NCI-H1092 (cell line): ENCODE results near the gene MMP13.
"Not testable (repeated sequence)": the region's sequence is repeated elsewhere in the genome, so short reads cannot be mapped to it uniquely, and the experiment has no call there.

ENCODE experiments used
- DNase-seq: peaks from one replicate; lab custom pipeline; 2025; lab: John Stamatoyannopoulos, UW

MMP13 gene

DNA sequence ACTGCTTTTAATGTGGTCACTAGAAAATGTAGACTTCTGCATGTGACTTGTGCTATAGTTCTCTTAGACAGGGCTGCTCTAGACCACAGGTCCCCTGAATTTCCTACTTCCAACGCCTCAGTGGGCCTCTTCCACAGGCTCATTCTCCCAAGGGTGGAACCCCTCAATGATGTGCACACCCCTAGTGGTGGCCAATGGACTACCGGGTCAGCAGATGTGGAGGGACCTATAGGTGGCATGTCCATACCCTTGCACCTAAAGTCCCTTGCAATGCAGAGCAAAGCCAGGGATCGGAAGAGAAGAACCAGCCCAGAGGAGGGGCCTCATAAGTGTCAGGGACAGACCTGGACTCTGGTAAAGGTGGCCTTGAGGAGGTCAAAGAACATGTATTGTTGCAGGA is 20.0 kb downstream of the MMP13 start:
- no peak for DNase-seq

DNA sequence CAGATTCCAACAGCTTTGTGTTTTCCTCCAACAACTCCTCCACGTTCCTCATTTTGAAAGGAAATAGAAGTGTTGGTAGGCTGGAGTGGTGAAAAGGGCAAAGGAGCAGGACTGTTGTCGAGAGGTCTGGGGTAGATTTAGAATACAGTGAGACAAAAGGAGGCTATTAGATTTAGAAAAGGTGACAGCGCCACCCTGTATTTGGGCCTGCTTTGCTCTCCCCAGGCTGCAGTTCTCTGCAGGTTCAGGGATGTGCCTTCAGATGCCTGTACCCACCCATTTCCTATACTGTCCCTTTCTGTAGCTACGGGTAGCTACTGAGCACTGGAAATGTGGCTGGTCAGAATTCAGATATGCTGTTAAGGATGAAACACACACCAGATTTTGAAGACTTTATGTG is 20.8 kb downstream of the MMP13 start:
- DNase-seq: no peak

DNA sequence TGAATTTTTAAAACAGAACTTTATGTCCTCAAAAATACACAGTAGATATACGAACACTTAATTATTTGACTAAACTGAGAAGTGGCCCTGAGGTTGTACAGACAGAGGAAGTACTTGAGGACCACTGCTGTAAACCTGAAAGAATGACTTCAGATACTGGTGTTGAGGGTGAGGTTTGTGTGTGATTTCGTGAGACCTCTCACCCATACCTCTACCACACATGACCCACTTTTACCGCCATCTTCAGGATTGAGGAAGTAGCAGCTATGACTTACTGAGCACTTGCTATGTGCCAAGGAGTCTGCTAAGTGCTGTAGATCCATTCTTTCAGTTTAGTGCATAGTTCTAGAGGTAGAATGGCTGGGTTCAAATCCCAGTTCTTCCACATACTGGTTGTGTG is 21.9 kb downstream of the MMP13 start:
- DNase-seq: no peak

DNA sequence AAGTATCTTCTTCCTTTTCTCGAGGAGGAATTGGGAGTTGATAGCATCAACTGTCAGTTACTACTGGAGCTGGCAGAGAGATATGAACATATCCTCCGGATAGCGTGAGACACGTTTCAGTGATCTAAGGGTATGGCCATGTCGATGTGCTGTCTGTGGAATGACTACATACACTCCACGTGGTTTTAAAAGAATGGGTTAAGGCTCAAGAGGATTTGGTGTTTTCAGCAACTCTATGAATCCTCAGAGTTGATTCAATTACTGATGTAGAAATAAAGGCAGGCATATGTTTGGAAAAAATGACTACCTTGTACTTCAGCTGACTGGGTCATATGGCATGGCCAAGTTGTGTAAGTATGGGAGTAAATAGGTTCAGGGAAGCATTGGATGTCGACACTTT is 22.9 kb downstream of the MMP13 start:
- DNase-seq: no peak

DNA sequence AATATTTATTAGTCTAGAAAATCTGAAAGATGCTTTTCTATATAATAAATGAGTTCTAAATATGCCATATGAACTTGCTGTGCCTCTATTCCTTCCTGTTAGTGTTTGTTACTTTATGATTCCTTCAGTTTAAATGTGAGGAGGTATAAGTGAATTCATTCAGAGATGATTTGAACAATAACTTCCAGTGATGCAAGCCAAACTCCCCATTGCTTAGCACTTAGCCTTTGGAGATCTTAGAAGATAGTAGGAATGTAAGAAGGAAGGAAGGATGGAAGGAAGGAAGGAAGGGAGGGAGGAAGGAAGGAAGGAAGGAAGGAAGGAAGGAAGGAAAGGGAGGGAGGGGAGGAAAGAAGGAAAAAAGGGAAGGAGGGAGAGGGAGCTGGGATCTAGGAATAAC is 25.1 kb downstream of the MMP13 start:
- no peak for DNase-seq

DNA sequence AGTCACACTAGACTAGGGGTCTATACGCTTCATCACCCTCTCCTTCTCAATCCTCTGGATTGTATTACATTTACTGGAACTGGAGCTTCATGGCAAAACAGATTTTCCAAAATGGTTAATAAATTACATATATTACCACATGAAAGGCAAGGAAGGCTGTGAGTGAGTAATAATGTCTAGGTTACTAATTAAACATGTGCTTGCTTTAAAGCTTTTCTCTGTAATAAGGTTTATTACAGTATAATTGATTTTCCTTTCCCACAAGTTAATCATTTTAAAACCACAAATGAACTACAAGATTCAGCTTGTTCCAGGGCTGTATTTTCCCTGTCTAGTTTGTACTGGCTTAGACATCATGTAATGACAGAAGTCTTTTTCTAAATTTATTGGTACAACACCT is 25.6 kb downstream of the MMP13 start:
- no peak for DNase-seq

DNA sequence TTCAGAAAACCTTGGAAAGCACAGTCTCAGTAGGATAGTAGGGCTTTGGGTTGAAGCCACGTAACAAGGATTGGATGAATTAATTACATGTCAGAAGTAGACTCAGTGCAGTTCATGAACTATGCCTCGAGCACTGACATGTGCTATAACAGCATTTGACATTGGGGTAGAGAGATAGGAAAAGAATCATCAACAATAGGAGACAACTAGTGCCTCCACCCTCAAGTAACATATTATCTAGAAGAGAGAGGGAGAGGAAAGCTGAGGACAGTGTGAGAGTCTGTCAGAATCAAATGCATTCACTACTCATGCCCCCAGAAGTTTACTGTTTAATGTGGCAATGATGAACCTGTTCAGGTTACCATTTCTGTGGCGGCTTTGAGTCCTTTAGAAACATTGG is 26.4 kb downstream of the MMP13 start:
- no peak for DNase-seq

DNA sequence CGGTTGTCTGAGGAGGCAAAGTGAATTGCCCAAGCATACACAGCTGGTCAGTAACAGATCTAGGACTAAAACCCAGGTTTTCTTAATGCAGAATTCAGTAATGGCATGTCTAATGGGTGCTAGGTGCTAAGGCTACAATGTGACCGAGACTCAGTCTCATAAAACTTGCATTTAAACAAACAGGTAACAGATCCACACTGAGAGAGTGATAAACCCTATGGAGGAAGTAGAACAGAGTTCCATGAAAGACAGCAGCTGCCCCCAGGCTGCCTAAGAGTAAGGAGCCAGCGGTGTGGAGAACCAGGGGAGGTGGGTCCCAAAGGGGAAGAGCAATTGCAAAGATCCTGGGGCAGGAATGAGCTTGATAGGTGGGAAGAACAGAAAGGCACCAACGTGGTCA is 27.3 kb downstream of the MMP13 start:
- DNase-seq: no peak

DNA sequence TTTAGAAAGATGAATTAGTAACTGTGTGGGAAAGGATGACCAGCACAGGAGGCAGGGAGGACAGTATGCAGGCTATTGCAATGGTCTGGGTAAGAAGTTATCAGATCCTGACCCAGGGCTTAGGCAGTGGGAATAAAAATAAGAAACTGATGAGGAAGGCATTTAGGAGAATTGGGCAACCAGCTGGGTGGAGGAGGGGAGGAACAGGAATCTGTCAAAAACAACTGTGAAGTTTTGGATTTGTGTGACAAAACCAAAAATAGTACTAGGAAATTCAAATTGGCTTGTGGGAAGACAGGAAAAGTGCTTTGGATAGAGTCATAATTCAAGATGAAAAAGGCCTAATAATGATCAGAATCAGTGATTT is 27.9 kb downstream of the MMP13 start:
- no peak for DNase-seq

DNA sequence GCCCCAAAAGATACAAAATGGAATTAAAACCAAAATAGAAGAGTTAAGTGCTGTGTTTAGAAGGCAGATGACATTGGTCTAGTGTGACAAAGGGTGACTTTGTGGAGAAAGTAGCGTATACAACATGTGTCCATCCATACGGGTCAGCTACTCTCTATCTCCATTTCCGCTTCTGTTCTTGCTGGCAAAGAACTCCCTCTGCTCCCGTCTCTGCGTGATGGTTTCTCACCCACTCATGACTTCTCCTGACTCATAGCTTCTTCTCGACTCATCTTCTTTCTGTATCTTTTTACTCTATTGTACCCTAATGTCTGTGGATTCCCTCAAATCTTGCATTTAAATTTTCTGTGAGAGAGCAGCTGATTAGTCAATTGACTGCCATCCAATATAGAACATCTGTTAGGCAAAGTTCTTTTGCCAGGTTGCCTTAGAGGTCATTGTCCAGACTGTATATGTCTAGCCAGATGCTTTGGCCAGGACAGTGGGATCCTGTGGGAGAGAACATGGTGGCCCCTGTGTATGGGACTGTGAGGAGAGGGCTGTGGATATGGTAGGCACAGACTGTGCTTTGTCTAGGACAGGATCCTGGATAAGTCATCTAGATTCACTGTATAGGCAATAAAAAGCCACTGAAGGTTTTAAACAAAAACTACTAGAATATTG is 28.4 kb downstream of the MMP13 start:
- DNase-seq: no peak

DNA sequence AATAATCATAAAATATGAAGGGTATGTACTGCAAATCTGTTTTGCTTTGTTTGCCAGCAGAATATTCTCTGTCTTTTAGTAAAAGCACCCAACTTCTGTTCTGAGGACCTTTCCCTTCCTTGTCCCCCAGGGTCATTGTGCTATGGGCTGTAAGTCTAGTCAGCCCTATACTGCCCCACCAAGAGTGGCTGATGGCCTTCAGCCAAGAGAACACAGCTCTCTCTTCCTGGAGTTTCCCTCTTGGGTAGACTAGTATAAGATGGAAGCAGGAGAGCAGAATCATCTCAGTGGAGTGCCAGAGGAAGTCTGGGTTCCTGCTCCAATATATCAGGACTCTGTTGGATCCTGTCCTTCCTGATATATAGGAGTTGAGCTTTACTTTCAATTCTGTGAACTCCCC is 29.0 kb downstream of the MMP13 start:
- DNase-seq: no peak

DNA sequence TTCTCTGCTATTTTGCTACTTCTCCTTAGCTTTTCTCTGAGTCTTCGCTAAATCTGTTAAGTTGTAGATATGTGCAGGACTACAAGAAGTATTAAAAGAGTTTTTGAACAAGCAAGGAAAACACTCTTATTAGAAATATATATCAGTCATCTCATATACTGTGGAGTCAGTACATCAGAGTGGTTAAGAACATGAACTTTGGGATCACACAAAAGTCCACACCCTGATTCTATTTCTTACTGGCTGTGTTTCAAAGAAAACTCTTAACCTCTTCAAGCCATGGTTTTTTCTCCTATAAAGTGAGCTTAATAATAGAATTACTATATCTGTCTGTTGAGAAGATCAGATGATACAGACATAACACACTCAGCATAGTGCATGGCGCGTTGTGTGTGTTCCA is 29.5 kb downstream of the MMP13 start:
- DNase-seq: no peak

DNA sequence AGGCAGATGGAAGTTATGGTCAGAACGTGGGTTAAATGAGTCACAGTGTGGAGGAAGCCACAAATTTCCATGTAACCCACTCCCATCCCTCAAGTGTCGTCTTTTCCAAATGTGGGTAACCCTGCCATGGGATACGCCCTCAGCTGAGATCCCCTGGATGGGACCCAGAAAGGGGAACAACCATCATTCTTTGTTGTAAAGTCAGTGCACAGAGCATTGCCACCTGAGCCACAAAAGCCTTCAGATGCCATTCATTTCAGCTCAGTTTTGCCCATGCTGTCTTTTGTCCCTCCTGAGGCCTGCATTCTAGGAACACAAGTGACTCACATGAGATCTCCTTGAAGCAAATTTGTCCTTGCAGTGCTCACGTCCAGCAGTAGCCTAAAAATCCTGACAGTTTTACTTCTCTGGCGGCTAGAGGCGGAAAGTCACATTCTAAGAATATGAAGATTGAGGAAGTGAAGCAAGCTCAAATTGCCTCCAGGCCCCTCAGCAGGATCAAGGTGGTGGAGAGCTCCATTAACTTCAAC is 30.6 kb downstream of the MMP13 start:
- no peak for DNase-seq

DNA sequence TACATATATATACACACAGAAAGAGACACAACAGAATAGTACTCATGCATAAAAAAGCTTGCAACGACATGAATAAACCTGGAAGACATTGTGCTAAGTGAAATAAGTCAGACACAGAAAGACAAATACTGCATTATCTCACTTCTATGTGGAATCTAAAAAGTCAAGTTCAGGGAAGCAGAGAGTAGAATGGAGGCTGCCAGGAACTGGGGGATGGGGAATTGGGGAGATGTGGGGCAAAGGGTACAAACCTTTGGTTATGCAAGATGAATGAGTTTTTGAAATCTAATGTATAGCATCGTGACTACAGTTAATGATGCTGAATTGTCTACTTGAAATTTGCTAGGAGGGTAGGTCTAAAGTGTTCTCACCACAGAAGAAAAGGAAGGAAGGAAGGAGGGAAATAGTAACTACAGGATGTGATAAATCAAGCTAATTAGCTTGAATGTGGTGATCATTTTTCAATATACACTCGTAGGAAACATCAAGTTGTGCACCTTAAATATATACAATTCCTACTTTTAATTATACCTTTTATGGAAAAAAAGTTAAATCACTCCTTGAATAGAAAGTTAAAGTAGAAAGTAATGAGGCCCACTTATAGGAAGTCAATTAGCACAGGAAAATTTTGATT is 33.8 kb downstream of the MMP13 start:
- DNase-seq: no peak

DNA sequence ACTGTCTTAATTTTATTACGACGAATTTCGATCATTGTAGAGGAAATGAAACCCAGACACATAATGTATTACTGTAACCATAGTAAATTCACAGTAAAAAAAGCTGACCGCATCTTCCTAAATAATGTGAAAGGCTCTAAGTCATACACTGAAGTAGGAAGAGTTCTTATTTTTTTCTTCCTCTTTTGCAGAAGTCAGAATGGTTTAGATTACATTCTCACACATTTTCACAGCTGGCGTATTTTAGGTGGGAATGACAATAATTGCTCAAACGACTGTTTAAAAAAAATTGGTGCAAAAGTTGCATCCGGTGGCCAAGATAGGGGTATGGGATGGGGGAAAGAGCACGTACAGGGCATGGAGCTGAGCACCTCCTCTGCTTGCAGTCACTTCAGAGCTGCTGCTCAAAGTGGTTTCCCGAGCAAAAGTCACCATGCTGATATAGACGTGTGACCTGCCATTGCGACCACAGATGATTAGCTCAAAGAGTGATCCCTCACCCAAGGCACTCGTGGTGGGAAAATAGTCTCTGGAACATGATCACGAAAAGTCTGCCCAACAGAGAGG is 35.3 kb downstream of the MMP13 start:
- no peak for DNase-seq

DNA sequence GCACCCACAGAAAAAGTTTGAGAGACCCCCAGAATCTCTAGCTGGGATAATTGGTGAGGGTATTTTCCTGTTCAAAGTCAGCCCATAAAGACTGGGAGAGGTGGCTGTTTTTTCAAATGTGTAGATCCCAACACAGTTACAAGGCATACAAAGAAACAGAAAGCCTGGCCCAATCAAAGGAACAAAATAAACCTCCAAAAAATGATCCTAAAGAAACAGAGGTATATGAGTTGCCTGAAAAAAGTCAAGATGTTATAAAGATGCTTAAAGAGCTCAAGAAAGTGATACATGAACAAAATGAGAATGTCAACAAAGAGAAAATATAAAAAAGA is 40.5 kb downstream of the MMP13 start:
- no peak for DNase-seq

DNA sequence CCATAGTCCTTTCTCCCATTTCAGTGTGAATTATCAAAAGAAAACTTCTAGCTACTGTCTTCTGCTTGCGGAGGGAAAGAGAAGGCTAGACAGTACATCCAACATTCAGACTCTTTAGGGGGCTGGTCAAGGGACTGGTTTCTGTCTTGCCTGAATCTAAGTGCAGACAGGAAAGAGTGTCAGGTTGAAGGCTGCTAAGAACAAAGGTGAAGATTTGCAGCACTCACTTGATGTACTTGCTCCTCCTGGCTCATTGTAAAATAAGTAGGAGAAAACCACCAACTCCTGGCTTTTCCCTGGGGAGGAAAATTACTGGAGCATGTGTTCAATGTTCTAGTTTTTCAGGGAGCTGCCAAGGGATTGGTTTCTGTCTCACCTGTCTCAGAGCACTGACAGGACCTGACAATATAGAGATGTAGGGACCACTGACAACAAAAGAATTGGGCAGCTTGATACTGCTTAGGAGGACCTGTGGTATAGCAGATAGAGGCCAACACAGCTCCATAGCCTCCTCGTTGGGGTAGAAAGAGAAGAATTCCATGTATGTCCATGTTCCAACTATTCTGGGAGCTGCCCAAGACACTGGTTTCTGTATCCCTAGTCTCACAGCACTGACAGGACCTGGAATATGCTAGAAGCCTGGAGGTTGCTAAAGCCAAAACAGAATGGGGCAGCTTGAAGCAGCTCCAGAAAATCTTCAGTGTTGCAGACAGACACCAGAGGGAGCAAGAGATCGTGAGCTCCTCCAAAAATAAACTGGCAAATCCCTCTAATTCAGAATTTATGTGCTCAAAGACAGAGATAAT is 41.1 kb downstream of the MMP13 start:
- DNase-seq: no peak

DNA sequence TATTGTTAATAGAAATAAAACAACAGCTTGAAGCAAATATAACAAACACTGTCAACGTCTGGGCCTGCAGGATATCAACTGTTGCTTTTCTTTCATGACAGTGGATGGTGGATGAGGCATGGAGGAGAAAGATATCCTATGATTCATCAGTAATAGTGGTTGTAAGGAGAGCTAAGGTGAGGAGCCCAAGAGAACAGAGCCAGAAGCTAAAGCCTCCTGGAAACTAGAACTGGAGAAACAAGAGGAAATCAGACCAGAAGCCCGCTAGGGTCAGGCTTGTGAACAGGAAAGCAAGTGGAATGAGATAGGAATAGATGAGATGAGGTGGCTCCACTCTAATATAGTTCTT is 43.1 kb downstream of the MMP13 start:
- DNase-seq: no peak

DNA sequence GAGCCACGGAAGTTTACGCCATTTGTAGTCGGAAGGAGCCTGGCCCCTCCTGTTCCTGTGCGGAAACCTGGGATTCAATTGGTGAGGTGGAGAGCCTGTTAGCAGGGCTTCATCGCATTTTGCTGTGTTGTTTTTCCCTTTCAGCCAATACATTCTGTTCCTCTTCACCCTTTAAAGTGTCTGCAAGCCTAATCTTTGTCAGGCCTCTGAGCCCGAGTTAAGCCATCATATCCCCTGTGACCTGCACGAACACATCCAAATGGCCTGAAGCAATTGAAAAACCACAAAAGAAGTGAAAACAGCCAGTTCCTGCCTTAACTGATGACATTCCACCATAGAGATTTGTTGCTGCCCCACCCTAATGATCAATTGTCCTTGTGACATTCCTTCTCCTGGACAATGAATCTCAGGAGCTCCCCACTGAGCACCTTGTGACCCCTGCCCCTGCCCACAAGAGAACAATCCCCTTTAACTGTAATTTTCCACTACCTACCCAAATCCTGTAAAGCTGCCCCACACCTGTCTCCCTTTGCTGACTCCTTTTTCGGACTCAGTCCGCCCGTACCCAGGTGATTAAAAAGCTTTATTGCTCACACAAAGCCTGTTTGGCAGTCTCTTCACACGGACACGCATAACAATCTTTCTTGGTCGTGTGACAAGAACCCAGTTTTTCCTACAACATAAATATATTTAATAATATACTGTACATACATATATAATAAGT is 43.6 kb downstream of the MMP13 start:
- no peak for DNase-seq

DNA sequence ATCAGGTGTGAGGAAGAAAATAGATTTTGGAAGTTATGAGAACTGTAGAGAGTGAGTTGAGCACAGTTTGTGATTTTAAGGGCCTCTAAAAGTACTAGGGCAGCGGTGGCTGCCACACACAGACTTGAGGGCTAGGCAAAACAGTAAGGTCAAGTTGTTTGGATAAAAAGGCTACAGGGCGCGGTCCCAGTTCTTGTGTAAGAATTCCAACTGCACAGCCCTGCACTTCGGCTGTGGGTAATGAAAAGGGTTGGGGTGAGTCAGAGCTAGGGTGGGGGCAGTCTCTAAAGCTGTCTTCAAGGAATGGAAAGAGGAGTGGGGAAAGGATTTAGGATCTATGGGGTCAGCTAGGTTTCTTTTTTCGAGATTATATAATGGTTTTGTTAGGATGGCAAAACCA is 49.7 kb downstream of the MMP13 start:
- DNase-seq: not testable (repeated sequence)

DNA sequence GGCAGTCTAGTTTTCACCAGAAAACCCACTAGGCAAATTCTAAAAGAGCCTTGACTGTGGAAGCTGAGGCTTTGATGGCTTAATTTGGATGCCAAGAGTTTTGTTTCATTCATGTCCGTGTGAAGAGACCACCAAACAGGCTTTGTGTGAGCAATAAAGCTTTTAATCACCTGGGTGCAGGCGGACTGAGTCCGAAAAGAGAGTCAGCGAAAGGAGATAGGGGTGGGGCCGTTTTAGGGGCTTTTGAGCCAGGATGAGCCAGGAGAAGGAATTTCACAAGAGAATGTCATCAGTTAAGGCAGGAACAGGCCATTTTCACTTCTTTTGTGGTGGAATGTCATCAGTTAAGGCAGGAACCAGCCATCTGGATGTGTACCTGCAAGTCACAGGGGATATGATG is 51.6 kb downstream of the MMP13 start:
- not testable (repeated sequence) for DNase-seq

DNA sequence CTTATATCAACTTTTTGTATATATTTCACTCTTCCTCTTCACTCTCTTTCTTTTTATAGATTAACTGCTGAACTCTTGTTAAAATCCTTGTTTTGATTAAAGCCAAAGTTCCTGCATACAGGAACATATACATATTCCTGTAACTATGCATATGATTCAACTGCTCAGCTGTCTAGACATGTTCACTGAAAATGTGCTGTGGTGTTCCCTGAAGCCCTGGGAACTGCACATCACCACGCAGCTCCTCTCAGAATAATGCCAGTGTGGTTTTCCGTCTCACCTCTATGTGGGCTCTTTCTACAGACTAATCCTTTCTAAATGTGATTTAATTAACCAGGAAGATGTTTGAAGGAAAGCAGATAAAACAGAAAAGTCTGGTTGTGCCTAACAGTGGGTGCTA is 55.2 kb downstream of the MMP13 start:
- no peak for DNase-seq
